KMS-11 (cell line): ENCODE results near the gene DCAF4.

Source experiments
- H2AFZ ChIP-seq: fragments of 200-600 bp; sonication (generic); 2 replicates; pipeline ENCODE4 v1.6.1; 2016; ENCODE audit warnings: antibody characterized with exemption, mixed run types, low read depth
- H3K27ac ChIP-seq: fragments of 200-600 bp; sonication (generic); 2 replicates; pipeline ENCODE4 v1.6.1; 2016; ENCODE audit warnings: mild to moderate bottlenecking, mixed run types
- H3K27me3 ChIP-seq: fragments of 200-600 bp; sonication (generic); 2 replicates; pipeline ENCODE4 v1.6.1; 2017; ENCODE audit warnings: mild to moderate bottlenecking, low read depth, mixed run types, moderate library complexity; ENCODE audit not compliant: insufficient read depth
- H3K36me3 ChIP-seq: fragments of 200-600 bp; sonication (generic); 2 replicates; pipeline ENCODE4 v1.6.1; 2017; ENCODE audit warnings: mild to moderate bottlenecking, mixed run types; ENCODE audit not compliant: insufficient read depth
- H3K4me1 ChIP-seq: fragments of 200-600 bp; sonication (generic); 2 replicates; pipeline ENCODE4 v1.6.1; 2016; ENCODE audit warnings: mild to moderate bottlenecking, low read depth, mixed run types; ENCODE audit not compliant: poor library complexity, severe bottlenecking
- H3K4me2 ChIP-seq: fragments of 200-600 bp; sonication (generic); 2 replicates; pipeline ENCODE4 v1.7.0; 2016; ENCODE audit warnings: mild to moderate bottlenecking, mixed run types
- H3K4me3 ChIP-seq: fragments of 200-600 bp; sonication (generic); IDR thresholded peaks from 2 replicates; pipeline ENCODE4 v1.6.1; 2017; ENCODE audit warnings: low read depth, low read length, mixed read lengths; ENCODE audit not compliant: insufficient read depth
- H3K79me2 ChIP-seq: fragments of 200-600 bp; sonication (generic); 2 replicates; pipeline ENCODE4 v1.6.1; 2016; ENCODE audit warnings: low read depth, mixed run types; ENCODE audit not compliant: insufficient read depth
- H3K9ac ChIP-seq: fragments of 200-600 bp; sonication (generic); 2 replicates; pipeline ENCODE4 v1.6.1; 2016; ENCODE audit warnings: mild to moderate bottlenecking, mixed run types
- H4K20me1 ChIP-seq: fragments of 200-600 bp; sonication (generic); 2 replicates; pipeline ENCODE4 v1.6.1; 2016; ENCODE audit warnings: mild to moderate bottlenecking, mixed run types; ENCODE audit not compliant: insufficient read depth
- TF ChIP-seq, protein P1 (sequence below): fragments of 200-600 bp; sonication (generic); conservative IDR thresholded peaks from 2 replicates; pipeline ENCODE4 v1.6.1; 2017; ENCODE audit warnings: low read depth, mild to moderate bottlenecking, antibody characterized with exemption, low read length, moderate library complexity, mixed read lengths

DCAF4 gene

DNA sequence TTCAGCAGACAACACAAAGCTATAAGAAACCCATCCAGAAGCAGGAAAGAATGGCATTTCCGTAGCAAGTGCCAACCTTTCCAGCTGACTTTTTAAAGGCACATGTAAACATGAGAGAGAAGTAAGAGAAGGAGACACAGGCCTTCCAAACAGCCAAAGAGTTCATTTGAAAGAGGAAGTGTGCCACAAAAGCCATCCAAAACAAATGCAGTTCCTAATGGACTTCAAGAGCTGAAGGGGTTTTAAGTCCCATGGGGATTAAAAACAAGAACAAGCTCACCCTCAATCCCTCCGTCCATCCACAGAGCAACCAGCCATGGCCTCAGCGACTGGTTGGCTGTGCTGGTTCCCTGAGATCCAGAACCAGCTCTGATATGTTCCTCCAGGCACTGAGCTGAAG is 27.8 kb upstream of the DCAF4 start:
- no peak overlapping the region for H3K9ac ChIP-seq
- H3K36me3 ChIP-seq: no peaks in the 10 kb centered on the region
- no peak overlapping the region for H3K4me2 ChIP-seq
- no peaks in the 10 kb centered on the region for H4K20me1 ChIP-seq
- no peaks in the 10 kb centered on the region for H3K79me2 ChIP-seq
- H3K27me3 ChIP-seq: no peaks in the 10 kb centered on the region
- H3K4me1 ChIP-seq: no peaks in the 10 kb centered on the region
- H2AFZ ChIP-seq: no peak overlapping the region
- TF ChIP-seq, protein P1, sequence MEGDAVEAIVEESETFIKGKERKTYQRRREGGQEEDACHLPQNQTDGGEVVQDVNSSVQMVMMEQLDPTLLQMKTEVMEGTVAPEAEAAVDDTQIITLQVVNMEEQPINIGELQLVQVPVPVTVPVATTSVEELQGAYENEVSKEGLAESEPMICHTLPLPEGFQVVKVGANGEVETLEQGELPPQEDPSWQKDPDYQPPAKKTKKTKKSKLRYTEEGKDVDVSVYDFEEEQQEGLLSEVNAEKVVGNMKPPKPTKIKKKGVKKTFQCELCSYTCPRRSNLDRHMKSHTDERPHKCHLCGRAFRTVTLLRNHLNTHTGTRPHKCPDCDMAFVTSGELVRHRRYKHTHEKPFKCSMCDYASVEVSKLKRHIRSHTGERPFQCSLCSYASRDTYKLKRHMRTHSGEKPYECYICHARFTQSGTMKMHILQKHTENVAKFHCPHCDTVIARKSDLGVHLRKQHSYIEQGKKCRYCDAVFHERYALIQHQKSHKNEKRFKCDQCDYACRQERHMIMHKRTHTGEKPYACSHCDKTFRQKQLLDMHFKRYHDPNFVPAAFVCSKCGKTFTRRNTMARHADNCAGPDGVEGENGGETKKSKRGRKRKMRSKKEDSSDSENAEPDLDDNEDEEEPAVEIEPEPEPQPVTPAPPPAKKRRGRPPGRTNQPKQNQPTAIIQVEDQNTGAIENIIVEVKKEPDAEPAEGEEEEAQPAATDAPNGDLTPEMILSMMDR: no peak
- no peak overlapping the region for H3K4me3 ChIP-seq
- no peak overlapping the region for H3K27ac ChIP-seq

DNA sequence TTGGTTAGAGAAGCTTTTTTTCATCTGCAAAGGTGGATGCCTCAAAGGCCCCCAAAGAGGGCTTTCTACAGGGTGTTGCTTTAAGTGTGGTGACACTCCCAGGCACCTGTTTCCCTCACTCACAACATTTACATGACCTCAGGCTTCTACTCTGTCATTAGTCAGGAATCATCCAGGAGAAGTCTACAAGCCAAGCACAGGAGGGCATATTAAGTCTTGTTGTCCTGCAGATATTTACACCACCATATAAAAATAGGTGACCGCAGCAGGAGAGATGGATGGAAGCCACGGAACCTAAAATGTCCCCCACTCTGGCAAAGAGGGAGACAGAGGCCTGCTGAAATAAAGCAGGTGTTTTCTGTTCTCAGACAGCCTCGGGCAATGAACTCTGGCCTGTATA is 24.9 kb upstream of the DCAF4 start:
- TF ChIP-seq, protein P1: no peak
- H2AFZ ChIP-seq: no peak overlapping the region
- peaks cover 9% of the 10 kb centered on the region for H3K4me1 ChIP-seq

GRCh38 chr14:72902801-72903530 is 23.3 kb upstream of the DCAF4 start:
- no peak overlapping the region for H3K9ac ChIP-seq
- peaks cover 9% of the 10 kb centered on the region for H3K4me1 ChIP-seq
- H3K27me3 ChIP-seq: no peaks in the 10 kb centered on the region
- TF ChIP-seq, protein P1: no peak
- H3K4me2 ChIP-seq: no peak overlapping the region
- H3K79me2 ChIP-seq: no peaks in the 10 kb centered on the region
- H3K36me3 ChIP-seq: no peaks in the 10 kb centered on the region
- no peak overlapping the region for H3K4me3 ChIP-seq
- no peak overlapping the region for H3K27ac ChIP-seq
- no peaks in the 10 kb centered on the region for H4K20me1 ChIP-seq
- H2AFZ ChIP-seq: no peak overlapping the region

More for the DNA sequence above, 24.9 kb upstream of the DCAF4 start:
- Histone ChIP-seq H3K36me3 (no peaks in the 10 kb centered on the region), H3K27ac (no peak overlapping the region), H4K20me1 (no peaks in the 10 kb centered on the region), H3K27me3 (no peaks in the 10 kb centered on the region), H3K4me2 (no peak overlapping the region), H3K9ac (no peak overlapping the region), H3K79me2 (no peaks in the 10 kb centered on the region), H3K4me3 (no peak overlapping the region)

- Histone ChIP-seq H4K20me1 (no peaks in the 10 kb centered on the region), H3K27ac (no peak overlapping the region), H3K4me2 (no peak overlapping the region), H3K9ac (no peak overlapping the region), H3K79me2 (no peaks in the 10 kb centered on the region), H3K27me3 (no peaks in the 10 kb centered on the region), H3K36me3 (no peaks in the 10 kb centered on the region), H3K4me3 (no peak overlapping the region), H2AFZ (no peak overlapping the region), H3K4me1 (peaks cover 9% of the 10 kb centered on the region)
- TF ChIP-seq, protein P1: no peak
These were observed 22.5 kb upstream of the DCAF4 start for GRCh38 chr14:72903716-72904115.
